Esophagus squamous epithelium (tissue), 4 donors: Measurements from ENCODE around the gene C19orf81.

Experiments
- POLR2A ChIP-seq, 4 donors: fragments of 450-650 bp; IDR thresholded peaks; one replicate each; pipeline ENCODE4 v1.6.1; 2017; ENCODE audit warnings: antibody characterized with exemption in 4 of 4, mild to moderate bottlenecking in 4 of 4, moderate library complexity in 3 of 4
- TF ChIP-seq, protein P1 (sequence below), 6 experiments: fragments of 450-650 bp in 4 of 6; fragments of 200-600 bp in 2 of 6; sonication (generic) in 2 of 6; IDR thresholded peaks; one replicate each; pipeline ENCODE4 v1.5.1; 2016 to 2019; ENCODE audit warnings: antibody characterized with exemption in 6 of 6, mild to moderate bottlenecking in 4 of 6, moderate library complexity in 4 of 6

DNA sequence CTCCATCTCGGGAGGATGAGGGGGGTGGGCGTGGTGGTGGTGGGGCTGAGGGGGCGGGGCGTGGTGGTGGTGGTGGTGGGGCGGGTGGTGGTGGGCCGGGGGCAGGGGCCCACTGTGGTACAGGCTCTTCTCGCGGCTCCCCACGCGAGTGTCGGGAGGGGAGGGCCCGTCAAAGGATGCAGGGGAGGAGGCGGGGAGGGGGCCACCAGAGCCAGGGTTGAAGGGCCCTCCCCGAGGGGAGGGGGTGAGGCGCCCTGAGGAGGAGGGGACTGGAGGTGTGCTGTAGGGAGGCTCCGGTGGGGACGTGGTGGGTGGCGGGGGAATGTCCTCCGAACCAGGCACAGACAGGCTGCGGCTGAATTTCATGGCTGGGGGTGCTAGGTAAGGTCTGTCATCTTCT, 19.6 kb downstream of the C19orf81 start:
- TF ChIP-seq, protein P1, sequence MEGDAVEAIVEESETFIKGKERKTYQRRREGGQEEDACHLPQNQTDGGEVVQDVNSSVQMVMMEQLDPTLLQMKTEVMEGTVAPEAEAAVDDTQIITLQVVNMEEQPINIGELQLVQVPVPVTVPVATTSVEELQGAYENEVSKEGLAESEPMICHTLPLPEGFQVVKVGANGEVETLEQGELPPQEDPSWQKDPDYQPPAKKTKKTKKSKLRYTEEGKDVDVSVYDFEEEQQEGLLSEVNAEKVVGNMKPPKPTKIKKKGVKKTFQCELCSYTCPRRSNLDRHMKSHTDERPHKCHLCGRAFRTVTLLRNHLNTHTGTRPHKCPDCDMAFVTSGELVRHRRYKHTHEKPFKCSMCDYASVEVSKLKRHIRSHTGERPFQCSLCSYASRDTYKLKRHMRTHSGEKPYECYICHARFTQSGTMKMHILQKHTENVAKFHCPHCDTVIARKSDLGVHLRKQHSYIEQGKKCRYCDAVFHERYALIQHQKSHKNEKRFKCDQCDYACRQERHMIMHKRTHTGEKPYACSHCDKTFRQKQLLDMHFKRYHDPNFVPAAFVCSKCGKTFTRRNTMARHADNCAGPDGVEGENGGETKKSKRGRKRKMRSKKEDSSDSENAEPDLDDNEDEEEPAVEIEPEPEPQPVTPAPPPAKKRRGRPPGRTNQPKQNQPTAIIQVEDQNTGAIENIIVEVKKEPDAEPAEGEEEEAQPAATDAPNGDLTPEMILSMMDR (IDR thresholded peaks at IDR 0.05) = no peak
- no peak for TF ChIP-seq POLR2A (IDR thresholded peaks at IDR 0.05)
